GM18951 (cell line): ENCODE data around the gene SLC22A4.

Experiments
- POLR2A ChIP-seq: IDR thresholded peaks from 4 replicates; pipeline ENCODE4 v1.6.1; 2011; ENCODE audit warnings: mild to moderate bottlenecking; ENCODE audit not compliant: insufficient read length, insufficient read depth; ENCODE audit errors: extremely low read depth
- in situ Hi-C: fragments of 300-500 bp; cut with MboI; formaldehyde crosslinking; loops from one replicate; pipeline ENCODE4 v1.12.0; 2022; ENCODE audit warnings: low sequenced_read_pairs, mixed read lengths, inconsistent platforms; ENCODE audit not compliant: unreplicated experiment

Gene SLC22A4

DNA sequence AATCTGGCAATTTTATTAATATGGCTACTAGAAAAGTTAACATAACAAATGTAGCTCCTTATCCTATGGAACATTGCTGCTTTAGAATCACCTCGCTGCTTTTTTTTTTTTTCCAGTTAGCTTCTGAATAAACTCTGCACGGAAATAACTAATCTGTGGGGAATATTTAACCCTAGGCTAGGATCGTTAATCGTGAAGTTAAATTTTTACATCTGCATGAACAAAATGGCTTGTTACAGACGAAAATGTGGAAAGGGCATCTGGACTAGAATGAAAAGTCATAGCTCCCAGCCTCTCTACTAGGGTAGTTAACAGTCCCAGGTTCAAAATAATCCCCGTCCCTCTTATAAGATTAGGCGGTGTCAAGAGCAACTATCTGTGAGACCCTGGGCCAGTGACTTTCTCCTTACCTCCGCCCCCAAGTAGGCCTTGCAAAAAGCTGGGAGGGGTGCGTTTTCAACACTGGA is 74.8 kb downstream of the SLC22A4 start:
- in situ Hi-C loops = no loop called here
- TF ChIP-seq POLR2A = no peak

DNA sequence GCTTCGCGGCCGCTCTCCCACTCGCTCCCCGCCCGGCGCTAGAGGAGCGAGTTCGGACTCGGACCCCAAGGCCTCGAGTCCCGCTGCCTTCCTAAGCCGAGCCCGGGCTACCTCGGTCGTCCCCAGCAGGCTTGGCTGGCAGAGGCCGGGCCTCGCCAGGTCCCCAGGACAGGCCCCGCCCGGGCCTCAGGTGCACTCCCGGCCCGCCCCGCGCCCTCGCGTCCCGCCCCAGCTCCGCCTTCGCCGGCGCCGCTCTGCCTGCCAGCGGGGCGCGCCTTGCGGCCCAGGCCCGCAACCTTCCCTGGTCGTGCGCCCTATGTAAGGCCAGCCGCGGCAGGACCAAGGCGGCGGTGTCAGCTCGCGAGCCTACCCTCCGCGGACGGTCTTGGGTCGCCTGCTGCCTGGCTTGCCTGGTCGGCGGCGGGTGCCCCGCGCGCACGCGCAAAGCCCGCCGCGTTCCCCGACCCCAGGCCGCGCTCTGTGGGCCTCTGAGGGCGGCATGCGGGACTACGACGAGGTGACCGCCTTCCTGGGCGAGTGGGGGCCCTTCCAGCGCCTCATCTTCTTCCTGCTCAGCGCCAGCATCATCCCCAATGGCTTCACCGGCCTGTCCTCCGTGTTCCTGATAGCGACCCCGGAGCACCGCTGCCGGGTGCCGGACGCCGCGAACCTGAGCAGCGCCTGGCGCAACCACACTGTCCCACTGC is 75.4 kb downstream of the SLC22A4 start, which contains the start of gene SLC22A5:
Gene SLC22A5, plus strand, starts transcription at position 237 of the 707 bp plus-strand sequence. Its CDS starts 263 bp downstream, at position 500.
- TF ChIP-seq POLR2A = peak; percentile 65
- in situ Hi-C loops = no loop called here

DNA sequence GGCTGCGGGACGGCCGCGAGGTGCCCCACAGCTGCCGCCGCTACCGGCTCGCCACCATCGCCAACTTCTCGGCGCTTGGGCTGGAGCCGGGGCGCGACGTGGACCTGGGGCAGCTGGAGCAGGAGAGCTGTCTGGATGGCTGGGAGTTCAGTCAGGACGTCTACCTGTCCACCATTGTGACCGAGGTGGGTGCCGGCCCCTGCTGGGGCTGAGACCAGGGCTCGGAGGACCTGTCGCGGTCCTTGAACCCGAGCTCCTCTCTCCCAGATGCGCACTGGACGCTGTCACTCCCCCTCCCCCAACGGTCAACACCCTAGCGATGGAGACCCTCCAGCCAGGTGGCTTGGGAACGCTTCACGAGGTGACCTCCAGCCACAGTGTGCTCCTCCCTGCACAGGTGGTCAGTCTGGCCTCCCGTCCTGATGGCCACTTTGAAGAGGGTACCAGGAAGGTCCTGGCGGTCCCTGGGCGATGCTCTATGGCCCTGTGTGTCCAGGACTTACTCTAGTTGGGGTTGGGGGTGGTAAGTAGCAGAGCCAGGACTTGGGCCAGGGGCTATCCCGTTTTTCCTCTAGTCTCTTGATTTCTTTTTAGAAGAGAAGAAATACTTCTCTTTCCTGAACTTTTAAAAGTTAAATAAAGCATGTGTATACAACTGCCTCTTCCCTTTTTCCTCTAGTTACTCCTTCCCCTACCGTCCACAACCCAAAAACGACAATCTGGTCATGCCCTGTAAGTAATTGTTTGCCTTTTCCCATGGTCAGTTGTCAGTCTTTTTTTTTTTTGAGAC is 76.2 kb downstream of the SLC22A4 start:
- in situ Hi-C loops = no loop called here
- no peak for TF ChIP-seq POLR2A

- no peak for TF ChIP-seq POLR2A
- in situ Hi-C loops = no loop called here
Measured at GRCh38 chr5:132370971-132371602, 76.9 kb downstream of the SLC22A4 start.

DNA sequence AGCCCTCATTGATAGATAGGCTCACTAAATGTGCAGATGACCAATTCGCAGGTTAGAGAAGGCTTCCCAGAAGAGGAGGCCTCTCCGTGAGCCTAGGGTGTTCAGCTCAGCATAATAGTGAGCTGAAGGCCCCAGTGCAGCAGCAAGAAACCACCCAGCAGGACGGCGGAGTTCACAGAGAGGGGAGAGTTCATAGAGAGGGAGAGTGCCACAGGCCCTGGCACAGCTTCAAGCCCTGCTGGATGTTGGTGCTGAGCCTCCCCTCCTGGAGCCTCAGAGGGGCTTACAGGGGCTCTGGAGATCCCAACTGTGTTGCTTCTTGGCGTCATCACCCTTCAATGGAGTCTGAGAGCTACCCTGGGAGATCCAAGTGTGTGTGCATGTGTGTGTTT is 77.4 kb downstream of the SLC22A4 start:
- TF ChIP-seq POLR2A = no peak
- in situ Hi-C loops = no loop called here

GRCh38 chr5:132372127-132372526 is 77.9 kb downstream of the SLC22A4 start:
- in situ Hi-C loops = no loop called here
- TF ChIP-seq POLR2A = no peak

DNA sequence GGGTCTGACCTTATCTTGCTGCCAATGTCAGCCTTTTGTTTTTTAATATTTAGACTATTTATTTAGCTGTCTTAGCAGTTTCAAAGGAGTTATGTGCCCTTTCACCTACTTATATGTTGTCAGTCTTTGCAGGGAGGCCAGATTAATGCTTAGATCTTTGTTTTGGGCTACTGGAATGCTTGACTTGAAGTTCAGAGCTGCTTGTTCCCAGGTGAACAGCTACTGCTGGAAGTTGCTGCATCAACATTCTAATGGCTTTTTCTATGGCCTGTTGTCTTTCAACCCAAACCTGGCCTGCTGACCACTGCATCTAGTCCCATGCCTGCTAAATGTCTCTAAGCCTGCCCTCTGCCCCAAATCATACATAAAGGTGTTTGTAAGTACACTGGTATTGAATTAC is 78.3 kb downstream of the SLC22A4 start:
- in situ Hi-C loops = no loop called here
- TF ChIP-seq POLR2A = no peak

- TF ChIP-seq POLR2A = no peak
- in situ Hi-C loops = loop anchor here (25.0 kb wide), 1 partner anchor 461 kb away; the partner anchor contains the start of gene SHROOM1
Measured at GRCh38 chr5:132375957-132376356, 81.8 kb downstream of the SLC22A4 start.

- in situ Hi-C loops = loop anchor here (25.0 kb wide), 1 partner anchor 460 kb away; the partner anchor contains the start of gene SHROOM1
- TF ChIP-seq POLR2A = no peak
Measured at GRCh38 chr5:132376694-132377641, 82.8 kb downstream of the SLC22A4 start.

DNA sequence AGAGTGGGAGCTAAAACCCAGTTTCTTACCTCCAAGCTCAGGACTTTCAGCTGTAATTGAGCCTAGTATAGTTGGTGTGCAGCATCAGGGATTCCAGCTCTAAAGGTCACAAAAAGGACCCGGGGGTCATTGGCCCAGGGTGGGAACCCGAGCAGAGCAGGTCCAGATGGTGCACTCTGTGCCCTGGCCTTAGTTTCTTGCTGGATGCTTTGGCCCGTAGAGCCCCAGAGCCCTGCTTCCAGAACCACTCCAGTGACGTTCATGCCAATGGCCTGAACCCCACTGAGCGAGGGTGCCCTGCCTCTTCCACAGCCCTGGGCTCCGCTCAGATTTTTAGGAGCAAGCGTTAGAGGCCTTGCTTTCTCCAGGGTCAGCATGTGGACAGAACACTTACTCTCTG is 83.5 kb downstream of the SLC22A4 start:
- no peak for TF ChIP-seq POLR2A
- in situ Hi-C loops = loop anchor here (25.0 kb wide), 1 partner anchor 460 kb away; the partner anchor contains the start of gene SHROOM1

- TF ChIP-seq POLR2A = no peak
- in situ Hi-C loops = loop anchor here (25.0 kb wide), 1 partner anchor 459 kb away; the partner anchor contains the start of gene SHROOM1
Measured at GRCh38 chr5:132378580-132378979, 84.4 kb downstream of the SLC22A4 start.

GRCh38 chr5:132380047-132380446 is 85.9 kb downstream of the SLC22A4 start:
- in situ Hi-C loops = loop anchor here (25.0 kb wide), 1 partner anchor 457 kb away; the partner anchor contains the start of gene SHROOM1
- TF ChIP-seq POLR2A = no peak
